NCI-H345 treated with DMSO at 0.1 percent for 48 hours (cell line): ENCODE results near the gene TRMU.

Source experiments
- DNase-seq: peaks from one replicate; lab custom pipeline; 2025; ENCODE audit not compliant: unreplicated experiment; lab: John Stamatoyannopoulos, UW

TRMU gene

GRCh38 chr22:46335201-46336118, at the start of gene TRMU:
TSS of gene TRMU (plus strand) at chr22:46335714. CDS start at chr22:46335765, 51 bp downstream.
- DNase-seq = peak; percentile 36

GRCh38 chr22:46286006-46286405, 49.5 kb upstream of the TRMU start:
- no peak for DNase-seq

GRCh38 chr22:46286941-46287872, 48.3 kb upstream of the TRMU start:
- DNase-seq = no peak

GRCh38 chr22:46287873-46288751, 47.4 kb upstream of the TRMU start:
- DNase-seq = no peak

GRCh38 chr22:46288846-46289243, 46.7 kb upstream of the TRMU start:
- no peak for DNase-seq

GRCh38 chr22:46289244-46289891, 46.1 kb upstream of the TRMU start:
- no peak for DNase-seq

- no peak for DNase-seq
Observed at GRCh38 chr22:46290121-46290842, 45.2 kb upstream of the TRMU start.

- peak; percentile 71 for DNase-seq
Observed at GRCh38 chr22:46290843-46291785, 44.4 kb upstream of the TRMU start.

GRCh38 chr22:46292173-46292572, 43.3 kb upstream of the TRMU start:
- DNase-seq = no peak

- DNase-seq = no peak
Observed at GRCh38 chr22:46292732-46293131, 42.8 kb upstream of the TRMU start.

- no peak for DNase-seq
Observed at GRCh38 chr22:46293577-46294260, 41.8 kb upstream of the TRMU start.

GRCh38 chr22:46294784-46295183, 40.7 kb upstream of the TRMU start:
- no peak for DNase-seq

- no peak for DNase-seq
Observed at GRCh38 chr22:46295277-46295971, 40.1 kb upstream of the TRMU start.

GRCh38 chr22:46296257-46297150, 39.0 kb upstream of the TRMU start, which contains the start of gene GTSE1:
TSS of gene GTSE1 (plus strand) at chr22:46296870. CDS start at chr22:46297401, 531 bp downstream.
- DNase-seq = peak; percentile 83

- no peak for DNase-seq
Observed at GRCh38 chr22:46297151-46297812, 38.2 kb upstream of the TRMU start.

GRCh38 chr22:46299101-46299500, 36.4 kb upstream of the TRMU start:
- DNase-seq = no peak
